ENCODE results near the gene DPP6. TPM values are rescaled to one million over a fixed set of nuclear protein-coding genes. Genes with fewer than 3 reads are reported as not detected.

Gene DPP6
- total RNA-seq, 1 experiment from 2014 or later, result 1.3 TPM

GRCh38 chr7:154232700-154233099, 180.5 kb downstream of the DPP6 start:
- no peak for DNase-seq (ENCODE audit: low read depth)

- no peak for DNase-seq (ENCODE audit: low read depth)
Measured at GRCh38 chr7:154241988-154242387, 189.8 kb downstream of the DPP6 start.

- DNase-seq (ENCODE audit: low read depth), result no peak
Measured at GRCh38 chr7:154242709-154243108, 190.5 kb downstream of the DPP6 start.

GRCh38 chr7:154252046-154252445, 199.8 kb downstream of the DPP6 start:
- DNase-seq (ENCODE audit: low read depth), result no peak

GRCh38 chr7:154253810-154254209, 201.6 kb downstream of the DPP6 start:
- DNase-seq (ENCODE audit: low read depth), result no peak

- no peak for DNase-seq (ENCODE audit: low read depth)
Measured at GRCh38 chr7:154255324-154255723, 203.1 kb downstream of the DPP6 start.

- no peak for DNase-seq (ENCODE audit: low read depth)
Measured at GRCh38 chr7:154256150-154256549, 204.0 kb downstream of the DPP6 start.

- DNase-seq (ENCODE audit: low read depth), result no peak
Measured at GRCh38 chr7:154259396-154259795, 207.2 kb downstream of the DPP6 start.

GRCh38 chr7:154287356-154287755, 235.2 kb downstream of the DPP6 start:
- DNase-seq (ENCODE audit: low read depth), result no peak

- DNase-seq (ENCODE audit: low read depth), result no peak
Measured at GRCh38 chr7:154289119-154289518, 236.9 kb downstream of the DPP6 start.

- no peak for DNase-seq (ENCODE audit: low read depth)
Measured at GRCh38 chr7:154296443-154296842, 244.2 kb downstream of the DPP6 start.

- no peak for DNase-seq (ENCODE audit: low read depth)
Measured at GRCh38 chr7:154299736-154300135, 247.5 kb downstream of the DPP6 start.

GRCh38 chr7:154302380-154302779, 250.2 kb downstream of the DPP6 start:
- DNase-seq (ENCODE audit: low read depth), result no peak

GRCh38 chr7:154304231-154304630, 252.0 kb downstream of the DPP6 start:
- DNase-seq (ENCODE audit: low read depth), result no peak

GRCh38 chr7:154304740-154305700, 252.8 kb downstream of the DPP6 start:
- no peak for DNase-seq (ENCODE audit: low read depth)

- DNase-seq (ENCODE audit: low read depth), result no peak
Measured at GRCh38 chr7:154306036-154306435, 253.8 kb downstream of the DPP6 start.

- DNase-seq (ENCODE audit: low read depth), result no peak
Measured at GRCh38 chr7:154308928-154309327, 256.7 kb downstream of the DPP6 start.

GRCh38 chr7:154310114-154310513, 257.9 kb downstream of the DPP6 start:
- no peak for DNase-seq (ENCODE audit: low read depth)

GRCh38 chr7:154324196-154324595, 272.0 kb downstream of the DPP6 start:
- no peak for DNase-seq (ENCODE audit: low read depth)

- no peak for DNase-seq (ENCODE audit: low read depth)
Measured at GRCh38 chr7:154326421-154326820, 274.2 kb downstream of the DPP6 start.

GRCh38 chr7:154330318-154330717, 278.1 kb downstream of the DPP6 start:
- DNase-seq (ENCODE audit: low read depth), result no peak

- DNase-seq (ENCODE audit: low read depth), result no peak
Measured at GRCh38 chr7:154332811-154333580, 280.8 kb downstream of the DPP6 start.

GRCh38 chr7:154336295-154336694, 284.1 kb downstream of the DPP6 start:
- DNase-seq (ENCODE audit: low read depth), result no peak
